ENCODE results near the gene SLC28A1.

GRCh38 chr15:84980196-84981053 lies 96.0 kb downstream of the SLC28A1 start:
- no peak for TF ChIP-seq CTCF (IDR thresholded peaks at IDR 0.05; ENCODE audit: low read depth, low read length)
- TF ChIP-seq MAX (IDR thresholded peaks at IDR 0.05; ENCODE audit: low read depth, low read length) = peak; percentile 91
- TF ChIP-seq POLR2A (IDR thresholded peaks at IDR 0.05; ENCODE audit: extremely low read depth, insufficient read length) = peak; percentile 49
